Peyer's patch (tissue), 4 donors: ENCODE measurements around the gene SORBS1.

Experiments
- CTCF ChIP-seq, 6 experiments: fragments of 450-650 bp in 4 of 6; fragments of 200-600 bp in 2 of 6; sonication (generic) in 1 of 6; IDR thresholded peaks; one replicate each; pipeline ENCODE4 v1.5.1; 2017 to 2019; ENCODE audit warnings: antibody characterized with exemption in 6 of 6, mild to moderate bottlenecking in 3 of 6, moderate library complexity in 1 of 6
- POLR2A ChIP-seq, 2 donors: fragments of 450-650 bp; IDR thresholded peaks; one replicate each; pipeline ENCODE4 v1.5.1; 2017; ENCODE audit warnings: antibody characterized with exemption in 2 of 2, mild to moderate bottlenecking in 2 of 2, moderate library complexity in 2 of 2

DNA sequence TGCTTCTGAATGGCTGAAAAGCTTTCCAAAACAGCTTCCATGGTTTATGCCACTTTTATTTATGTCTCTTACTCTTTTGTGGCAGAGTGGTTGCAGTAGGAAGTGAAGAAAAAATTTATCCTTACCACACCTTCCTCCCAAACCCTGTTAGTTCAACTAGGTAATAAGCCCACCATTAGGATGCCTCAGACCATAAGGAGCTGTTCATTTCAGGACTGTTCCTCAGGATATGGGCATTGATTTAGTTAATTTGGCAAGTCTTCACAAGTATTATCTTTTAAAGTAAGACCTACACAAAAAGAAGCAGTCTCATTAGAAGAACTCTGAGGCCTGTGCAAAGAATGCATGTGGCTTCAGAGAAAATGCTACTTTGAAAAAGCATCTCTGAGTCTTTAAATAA is 187.5 kb downstream of the SORBS1 start:
- TF ChIP-seq CTCF (IDR thresholded peaks at IDR 0.05): no peak
- TF ChIP-seq POLR2A (IDR thresholded peaks at IDR 0.05): no peak
